ENCODE data around the gene TNFRSF25. TPM values are rescaled to one million over a fixed set of nuclear protein-coding genes. Genes with fewer than 3 reads are reported as not detected.

Gene TNFRSF25
- total and polyA plus RNA-seq, 10 of the 15 experiments (the other 5 are each of a cell fraction or from before 2014, with no cell fraction given): 0.23 to 8.6 (median 0.46) TPM; not detected in 5

- Histone ChIP-seq H3K4me2 (ENCODE audit: control insufficient read depth, insufficient read depth) (no peak overlapping the region), H3K9me3 (replicated peaks; ENCODE audit: control insufficient read depth, insufficient read depth, low read length) (no peaks in the 10 kb centered on the region), H4K20me1 (ENCODE audit: control insufficient read depth, insufficient read depth) (no peaks in the 10 kb centered on the region; the same call in 1 of the 2 replicates), H3K27me3 (replicated peaks in 1 of 2; ENCODE audit: control insufficient read depth in 2 of 2, insufficient read depth in 2 of 2, low read length in 1 of 2) (peaks cover 10 to 15% of the 10 kb centered on the region in 2 experiments; a peak in 3 of 4 replicates), H3K9ac (ENCODE audit: control insufficient read depth, insufficient read depth, low read length) (no peak overlapping the region), H3K4me3 (no peak overlapping the region), H3K36me3 (ENCODE audit: control insufficient read depth in 2 of 2, insufficient read depth in 2 of 2, low read length in 1 of 2) (no peaks in the 10 kb centered on the region), H3K27ac (ENCODE audit: control insufficient read depth, insufficient read depth) (no peak overlapping the region), H2AFZ (ENCODE audit: control insufficient read depth, low read depth, low read length) (no peak overlapping the region), H3K4me1 (ENCODE audit: control insufficient read depth, insufficient read depth, low read length) (peaks cover 16% of the 10 kb centered on the region), H3K79me2 (ENCODE audit: control insufficient read depth, insufficient read depth, low read length) (no peaks in the 10 kb centered on the region)
- POLR2A ChIA-PET: no interaction called here
- no peak for TF ChIP-seq USF1 (IDR thresholded peaks at IDR 0.05; ENCODE audit: borderline replicate concordance, extremely low read length, insufficient read depth, low read depth, low read length)
- no peak for TF ChIP-seq ZBED1 (IDR thresholded peaks at IDR 0.05; ENCODE audit: borderline replicate concordance)
- no peak for TF ChIP-seq ZZZ3 (IDR thresholded peaks at IDR 0.05; ENCODE audit: control insufficient read depth, insufficient read length, low read depth)
- TF ChIP-seq MEF2B (IDR thresholded peaks at IDR 0.05; ENCODE audit: partially characterized antibody, poor library complexity, severe bottlenecking): no peak
- TF ChIP-seq CEBPB (IDR thresholded peaks at IDR 0.05; ENCODE audit: borderline replicate concordance in 1 of 2, low read depth in 2 of 2, low read length in 2 of 2): no peak
- TF ChIP-seq ATF7 (IDR thresholded peaks at IDR 0.05; ENCODE audit: low read depth): no peak
- TF ChIP-seq CBX3 (IDR thresholded peaks at IDR 0.05; ENCODE audit: borderline replicate concordance, low read depth): no peak
- no peak for TF ChIP-seq POU2F2 (IDR thresholded peaks at IDR 0.05; ENCODE audit: borderline replicate concordance, low read depth, low read length)
- TF ChIP-seq MXI1 (IDR thresholded peaks at IDR 0.05; ENCODE audit: low read depth, low read length): no peak
- no peak for TF ChIP-seq EGR1 (IDR thresholded peaks at IDR 0.05; ENCODE audit: borderline replicate concordance in 1 of 2, low read depth in 2 of 2, low read length in 2 of 2)
- TF ChIP-seq CBFB (IDR thresholded peaks at IDR 0.05; ENCODE audit: low read depth): no peak
- WGBS (ENCODE audit: insufficient coverage, insufficient replicate concordance, low lambda C conversion rate, missing lambda C conversion rate): 50% methylated on average over 64 of the region's 69 CpGs
- ATAC-seq (no peak), DNase-seq (ENCODE audit: low read depth, low spot score) (no peak), FAIRE-seq (no peak)
- SMC1A ChIA-PET (ENCODE audit: uncharacterized antibody, unreplicated experiment): interaction anchor here (1.6 kb wide), 1 partner anchor 19 kb away, joined by 3 read pairs; no protein-coding TSS in a partner anchor
- BruUV-seq (replicated peaks): no TSS peak
- in situ Hi-C loops (cut with MboI) (no loop called here), intact Hi-C loops (cut with micrococcal nuclease; ENCODE audit: unreplicated experiment) (no loop called here)
- RAD21 ChIA-PET (ENCODE audit: unreplicated experiment): no interaction called here
- CTCF ChIA-PET: interaction anchor here (10.9 kb wide), 1 partner anchor 22 kb away, joined by 137 read pairs; no protein-coding TSS in a partner anchor
Observed at GRCh38 chr1:6418668-6419396, 47.1 kb downstream of the TNFRSF25 start.
